Suppressor macrophage (primary cell): ENCODE data around the gene STARD4.

ENCODE experiments used
- DNase-seq, 4 experiments: peaks; one replicate each; pipeline ENCODE4 v3.0.0-alpha.2; 2020 to 2022

Gene STARD4

DNA sequence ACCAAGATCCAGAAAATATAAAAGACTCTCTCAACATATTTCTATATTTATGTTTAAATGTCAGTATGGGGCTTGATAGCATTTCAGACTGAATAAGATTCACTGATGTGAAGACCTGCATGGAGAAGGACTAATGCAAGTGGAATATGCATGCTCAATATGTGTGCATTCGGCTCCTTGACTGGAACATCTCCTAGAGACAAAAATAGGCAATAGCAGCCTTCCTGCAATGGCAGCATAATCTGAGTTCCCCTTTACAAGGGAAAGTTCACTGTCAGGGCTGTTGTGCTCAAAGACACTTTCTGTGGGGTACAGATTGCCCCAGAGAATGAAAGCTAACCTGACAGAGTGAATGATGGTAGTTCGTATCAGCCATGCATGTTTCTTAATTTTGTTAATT lies 42.4 kb downstream of the STARD4 start:
- peak; percentile 21 to 43 (median 32) for DNase-seq

DNA sequence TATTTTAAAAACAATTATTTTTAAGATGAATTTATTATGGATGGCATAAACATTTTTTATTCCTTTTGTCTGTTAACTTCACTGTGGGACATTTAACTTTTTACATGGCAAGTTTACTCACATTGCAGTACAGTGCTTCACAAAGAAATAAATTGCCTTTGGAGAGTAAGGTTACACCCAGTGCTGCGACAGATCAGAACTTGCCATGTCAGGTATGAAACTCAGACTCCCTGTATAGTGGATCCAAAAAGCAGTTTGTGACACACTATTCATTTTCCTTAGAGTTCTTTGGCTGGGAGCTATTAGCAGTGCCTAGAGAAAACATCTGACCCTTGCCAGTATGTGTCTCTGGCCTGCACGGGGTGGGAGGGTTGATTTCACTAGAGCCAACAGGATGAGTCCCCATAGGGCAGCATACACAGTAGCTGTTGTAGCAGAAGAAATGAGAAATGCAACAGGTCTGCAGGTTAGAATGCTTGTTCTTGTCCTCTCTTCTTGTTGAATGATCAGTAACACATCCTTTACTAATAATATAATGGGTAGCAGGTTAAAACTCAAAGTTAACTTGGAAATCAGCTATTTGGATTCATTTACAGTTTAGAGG lies 42.9 kb downstream of the STARD4 start:
- DNase-seq = no peak

GRCh38 chr5:111463311-111463710 lies 49.0 kb downstream of the STARD4 start:
- no peak for DNase-seq

DNA sequence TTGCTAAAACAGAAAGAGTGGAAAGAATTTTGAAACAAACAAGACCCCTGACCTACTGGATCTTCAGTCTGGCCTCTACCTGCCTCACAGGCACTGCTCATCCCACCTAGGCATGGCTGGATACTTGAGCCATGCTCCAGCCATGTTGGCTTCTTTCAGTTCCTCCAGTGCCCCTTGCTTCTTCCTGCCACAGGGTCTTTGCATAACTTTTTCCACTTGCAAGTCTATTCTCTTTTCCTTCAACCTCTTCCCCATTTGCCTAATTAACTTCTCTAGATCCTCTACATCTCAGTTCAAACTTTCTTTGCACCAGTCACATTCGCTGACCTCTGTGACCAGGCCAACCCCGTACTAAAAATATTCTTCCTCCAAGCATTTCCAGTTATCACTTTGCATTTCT lies 50.4 kb downstream of the STARD4 start:
- DNase-seq = peak; percentile 4 to 46 (median 36)

- DNase-seq = peak in 2 of 4 experiments; percentile 5 to 9
These were observed 51.1 kb downstream of the STARD4 start for GRCh38 chr5:111461255-111461671.

- DNase-seq = no peak
These were observed 57.6 kb downstream of the STARD4 start for GRCh38 chr5:111454776-111455175.

DNA sequence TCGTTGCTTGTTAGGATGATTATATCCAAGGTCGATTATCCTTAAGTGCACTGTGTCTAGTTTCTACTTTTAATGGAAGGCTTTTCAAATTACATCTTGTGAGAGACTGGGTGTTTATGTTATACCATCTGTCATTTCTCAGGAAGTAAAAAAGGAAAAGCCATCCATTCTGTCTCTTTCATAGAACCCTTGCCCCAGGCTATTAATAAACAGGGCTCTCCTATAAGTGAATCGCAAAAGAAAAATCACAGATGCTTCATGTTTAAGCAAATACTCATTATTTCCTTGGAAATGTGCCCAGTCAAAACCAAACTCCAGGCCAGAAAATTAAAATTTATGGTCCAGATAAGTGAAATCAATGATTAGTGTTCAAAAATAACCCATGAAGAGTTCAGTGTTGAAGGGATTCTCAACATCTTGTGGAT lies 58.1 kb downstream of the STARD4 start:
- DNase-seq = no peak

DNA sequence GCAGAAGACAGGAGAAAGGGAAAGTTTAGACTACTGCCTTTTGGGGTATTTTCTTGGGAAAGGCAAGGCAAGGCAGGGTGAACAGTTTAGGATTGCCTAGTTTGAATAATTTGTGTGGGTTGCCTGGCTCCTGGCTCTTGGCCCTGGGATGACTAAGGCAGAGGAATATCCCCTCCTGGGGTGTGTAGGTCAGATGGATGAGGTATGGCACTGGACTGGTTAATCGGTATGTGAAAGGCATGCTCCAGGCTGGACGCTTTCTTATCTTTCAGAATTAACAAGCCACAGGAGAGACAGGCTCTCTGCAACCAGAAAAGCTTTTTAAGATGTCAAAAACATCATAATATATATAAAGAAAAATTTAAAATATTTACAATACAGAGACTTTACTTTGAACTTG lies 58.6 kb downstream of the STARD4 start:
- DNase-seq = no peak

GRCh38 chr5:111453295-111453694 lies 59.0 kb downstream of the STARD4 start:
- no peak for DNase-seq

DNA sequence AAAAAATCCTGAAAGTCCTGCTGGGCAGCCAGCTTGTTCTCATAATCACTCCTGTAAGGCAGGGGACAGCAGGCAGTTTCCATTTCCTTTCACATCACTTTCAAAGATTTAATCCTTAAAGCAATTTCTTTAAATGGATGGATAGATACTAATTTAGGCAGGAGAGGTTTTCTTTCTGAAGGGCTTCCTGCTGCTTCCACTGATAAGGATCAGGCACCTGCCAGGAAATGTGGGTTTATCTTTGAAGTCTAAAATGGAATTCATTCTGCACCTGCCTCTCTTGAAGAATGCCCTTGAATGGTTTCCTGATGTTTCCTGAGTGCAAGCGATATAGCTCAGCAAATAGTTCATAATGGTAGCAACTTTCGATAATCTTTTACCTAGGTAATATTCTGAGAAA lies 64.5 kb downstream of the STARD4 start:
- no peak for DNase-seq

- no peak for DNase-seq
These were observed 65.2 kb downstream of the STARD4 start for GRCh38 chr5:111447099-111447498.
